Immature natural killer cell (primary cell): Measurements from ENCODE around the gene NPW. TPM values are rescaled to one million over a fixed set of nuclear protein-coding genes. Genes with fewer than 3 reads are reported as not detected.
A peak's percentile ranks its signal among the peaks of the same experiment; 100 is the strongest.

Experiments used
- DNase-seq, 3 donors: peaks; one replicate each; pipeline ENCODE4 v3.0.0; 2022; ENCODE audit warnings: mixed read lengths in 1 of 3
- H3K27ac Mint-ChIP-seq, 6 donors: one replicate each; pipeline ENCODE4 v1.8.0; 2020; ENCODE audit warnings: mixed read lengths in 6 of 6, mild to moderate bottlenecking in 5 of 6, inconsistent platforms in 4 of 6, moderate library complexity in 3 of 6
- H3K27me3 Mint-ChIP-seq, 3 donors: one replicate each; pipeline ENCODE4 v1.8.0; 2020 to 2021; ENCODE audit warnings: low read depth in 3 of 3, mild to moderate bottlenecking in 3 of 3, mixed read lengths in 3 of 3, moderate library complexity in 3 of 3, inconsistent platforms in 1 of 3
- H3K36me3 Mint-ChIP-seq, 3 donors: one replicate each; pipeline ENCODE4 v1.8.0; 2020; ENCODE audit warnings: mixed read lengths in 3 of 3, inconsistent platforms in 2 of 3, mild to moderate bottlenecking in 2 of 3
- H3K4me1 Mint-ChIP-seq, 2 donors: one replicate each; pipeline ENCODE4 v1.8.0; 2020; ENCODE audit warnings: inconsistent platforms in 2 of 2, mild to moderate bottlenecking in 2 of 2, mixed read lengths in 2 of 2, moderate library complexity in 1 of 2
- H3K4me3 Mint-ChIP-seq, 5 donors: one replicate each; pipeline ENCODE4 v1.8.0; 2020; ENCODE audit warnings: mild to moderate bottlenecking in 5 of 5, mixed read lengths in 5 of 5, inconsistent platforms in 3 of 5, moderate library complexity in 3 of 5
- H3K9me3 Mint-ChIP-seq, 6 donors: one replicate each; pipeline ENCODE4 v1.8.0; 2020; ENCODE audit warnings: mild to moderate bottlenecking in 6 of 6, mixed read lengths in 6 of 6, inconsistent platforms in 4 of 6, moderate library complexity in 3 of 6
- polyA plus RNA-seq, 3 donors: library from polyadenylated mRNA; unstranded; fragments of 300-500 nt; fragmentation: Illumina TruSeq; gene quantifications; one replicate each; pipeline ENCODE4 v1.2.3, GENCODE V29; 2021

The NPW gene
- polyA plus RNA-seq, result not detected

- Mint-ChIP-seq H3K27me3 (peaks cover 10 to 13% (median 11%) of the 10 kb centered on the region in 3 donors), H3K4me3 (no peak within 1 kb of the TSS), H3K9me3 (no peaks in the 10 kb centered on the region), H3K4me1 (peaks cover 13 to 15% of the 10 kb centered on the region in 2 donors), H3K27ac (no peak within 1 kb of the TSS), H3K36me3 (no peaks in the 10 kb centered on the region)
- no peak for DNase-seq
Measured at GRCh38 chr16:2019518-2019920, at the start of gene NPW. NPW (plus strand) TSS chr16:2019785.

- DNase-seq, result peak; percentile 97 to 98 (median 98)
- H3K4me1 Mint-ChIP-seq, result peaks cover 20 to 21% of the 10 kb centered on the region in 2 donors
- H3K27me3 Mint-ChIP-seq, result peaks cover 6 to 12% (median 8%) of the 10 kb centered on the region in 3 donors
- H3K9me3 Mint-ChIP-seq, result peaks cover 0 to 2% (median 0%) of the 10 kb centered on the region in 6 donors
- peak within 1 kb of the TSS; percentile 94 to 98 (median 96) for H3K4me3 Mint-ChIP-seq
- peaks cover 0 to 8% (median 4%) of the 10 kb centered on the region in 3 donors for H3K36me3 Mint-ChIP-seq
- peak within 1 kb of the TSS; percentile 94 to 100 (median 98) for H3K27ac Mint-ChIP-seq
Measured at GRCh38 chr16:1971796-1972489, 47.6 kb upstream of the NPW start, which contains the start of gene TBL3. TBL3 (plus strand) TSS chr16:1972053; CDS start chr16:1972165, 112 bp downstream.

GRCh38 chr16:1972490-1972877 lies 47.1 kb upstream of the NPW start:
- peak overlapping the region in 4 of 6 donors; percentile 73 to 99 (median 96) for H3K27ac Mint-ChIP-seq
- peak overlapping the region; percentile 94 to 98 (median 96) for H3K4me3 Mint-ChIP-seq
- peaks cover 0 to 2% (median 0%) of the 10 kb centered on the region in 6 donors for H3K9me3 Mint-ChIP-seq
- DNase-seq, result no peak
- H3K4me1 Mint-ChIP-seq, result peaks cover 20 to 21% of the 10 kb centered on the region in 2 donors
- H3K36me3 Mint-ChIP-seq, result peaks cover 0 to 9% (median 4%) of the 10 kb centered on the region in 3 donors
- peaks cover 8 to 12% (median 8%) of the 10 kb centered on the region in 3 donors for H3K27me3 Mint-ChIP-seq

GRCh38 chr16:1973461-1974156 lies 46.0 kb upstream of the NPW start:
- H3K9me3 Mint-ChIP-seq, result peaks cover 0 to 2% (median 0%) of the 10 kb centered on the region in 6 donors
- H3K4me3 Mint-ChIP-seq, result peak overlapping the region in 2 of 5 donors; percentile 29 to 52
- peaks cover 8 to 12% (median 9%) of the 10 kb centered on the region in 3 donors for H3K27me3 Mint-ChIP-seq
- DNase-seq, result no peak
- peaks cover 0 to 11% (median 4%) of the 10 kb centered on the region in 3 donors for H3K36me3 Mint-ChIP-seq
- peak overlapping the region in 1 of 6 donors; percentile 94 for H3K27ac Mint-ChIP-seq
- peaks cover 20 to 21% of the 10 kb centered on the region in 2 donors for H3K4me1 Mint-ChIP-seq

GRCh38 chr16:1974157-1975070 lies 45.2 kb upstream of the NPW start:
- DNase-seq, result no peak
- Mint-ChIP-seq H3K27me3 (peaks cover 8 to 12% (median 9%) of the 10 kb centered on the region in 3 donors), H3K4me3 (peak overlapping the region in 2 of 5 donors; percentile 35 to 52), H3K4me1 (peaks cover 20 to 21% of the 10 kb centered on the region in 2 donors), H3K27ac (no peak overlapping the region), H3K36me3 (peaks cover 0 to 11% (median 4%) of the 10 kb centered on the region in 3 donors), H3K9me3 (peaks cover 0 to 2% (median 0%) of the 10 kb centered on the region in 6 donors)

GRCh38 chr16:1975432-1976215 lies 44.0 kb upstream of the NPW start:
- Mint-ChIP-seq H3K4me1 (peaks cover 20% of the 10 kb centered on the region in 2 donors), H3K4me3 (no peak overlapping the region), H3K27ac (no peak overlapping the region), H3K9me3 (peaks cover 0 to 2% (median 0%) of the 10 kb centered on the region in 6 donors), H3K36me3 (peaks cover 0 to 11% (median 4%) of the 10 kb centered on the region in 3 donors), H3K27me3 (peaks cover 5 to 14% (median 11%) of the 10 kb centered on the region in 3 donors)
- DNase-seq, result no peak

GRCh38 chr16:1976216-1976520 lies 43.4 kb upstream of the NPW start:
- DNase-seq, result no peak
- no peak overlapping the region for H3K4me3 Mint-ChIP-seq
- peaks cover 7 to 16% (median 11%) of the 10 kb centered on the region in 3 donors for H3K27me3 Mint-ChIP-seq
- H3K4me1 Mint-ChIP-seq, result peaks cover 15% of the 10 kb centered on the region in 2 donors
- no peak overlapping the region for H3K27ac Mint-ChIP-seq
- peaks cover 0 to 11% (median 4%) of the 10 kb centered on the region in 3 donors for H3K36me3 Mint-ChIP-seq
- peaks cover 0 to 2% (median 0%) of the 10 kb centered on the region in 6 donors for H3K9me3 Mint-ChIP-seq

GRCh38 chr16:1976951-1977874 lies 42.4 kb upstream of the NPW start:
- H3K27me3 Mint-ChIP-seq, result peaks cover 3 to 11% (median 4%) of the 10 kb centered on the region in 3 donors
- no peak overlapping the region for H3K27ac Mint-ChIP-seq
- DNase-seq, result no peak
- H3K4me3 Mint-ChIP-seq, result no peak overlapping the region
- no peaks in the 10 kb centered on the region for H3K9me3 Mint-ChIP-seq
- peaks cover 5 to 7% of the 10 kb centered on the region in 2 donors for H3K4me1 Mint-ChIP-seq
- peaks cover 0 to 11% (median 4%) of the 10 kb centered on the region in 3 donors for H3K36me3 Mint-ChIP-seq

GRCh38 chr16:1977875-1978268 lies 41.7 kb upstream of the NPW start:
- Mint-ChIP-seq H3K9me3 (no peaks in the 10 kb centered on the region), H3K4me1 (peaks cover 3% of the 10 kb centered on the region in 2 donors), H3K36me3 (peaks cover 0 to 11% (median 4%) of the 10 kb centered on the region in 3 donors), H3K27ac (no peak overlapping the region), H3K27me3 (peaks cover 5 to 13% (median 8%) of the 10 kb centered on the region in 3 donors), H3K4me3 (no peak overlapping the region)
- DNase-seq, result no peak

GRCh38 chr16:1978476-1979120 lies 41.0 kb upstream of the NPW start:
- Mint-ChIP-seq H3K4me1 (peaks cover 0 to 2% of the 10 kb centered on the region in 2 donors), H3K27me3 (peaks cover 8 to 20% (median 8%) of the 10 kb centered on the region in 3 donors), H3K27ac (no peak overlapping the region), H3K9me3 (no peaks in the 10 kb centered on the region), H3K36me3 (peaks cover 0 to 11% (median 4%) of the 10 kb centered on the region in 3 donors), H3K4me3 (no peak overlapping the region)
- no peak for DNase-seq

- Mint-ChIP-seq H3K4me3 (no peak overlapping the region), H3K27me3 (peaks cover 8 to 20% (median 9%) of the 10 kb centered on the region in 3 donors), H3K4me1 (peaks cover under 1 to 2% of the 10 kb centered on the region in 2 donors), H3K36me3 (peaks cover 0 to 11% (median 4%) of the 10 kb centered on the region in 3 donors), H3K9me3 (no peaks in the 10 kb centered on the region), H3K27ac (no peak overlapping the region)
- DNase-seq, result no peak
Measured at GRCh38 chr16:1979271-1980029, 40.1 kb upstream of the NPW start.
